Hepatocyte (in vitro differentiated cells): Measurements from ENCODE around the gene BAG3. TPM values are rescaled to one million over a fixed set of nuclear protein-coding genes. Genes with fewer than 3 reads are reported as not detected.
"Not testable (repeated sequence)": the region's sequence is repeated elsewhere in the genome, so short reads cannot be mapped to it uniquely, and the experiment has no call there.

Experiments used
- DNase-seq: peaks from one replicate; pipeline ENCODE4 v3.0.0-alpha.2; 2016; ENCODE audit warnings: low spot score
- H2AFZ ChIP-seq: fragments of 200-600 bp; sonication (generic); 2 replicates; pipeline ENCODE4 v1.6.0; 2016; ENCODE audit warnings: antibody characterized with exemption, mild to moderate bottlenecking
- H3K27ac ChIP-seq: fragments of 200-600 bp; sonication (generic); 2 replicates; pipeline ENCODE4 v1.5.1; 2016; ENCODE audit warnings: mild to moderate bottlenecking
- H3K27me3 ChIP-seq: fragments of 200-600 bp; sonication (generic); 2 replicates; pipeline ENCODE4 v1.6.1; 2016
- H3K36me3 ChIP-seq: fragments of 200-600 bp; sonication (generic); replicated peaks from 2 replicates; pipeline ENCODE4 v1.5.1; 2016; ENCODE audit warnings: low read depth; ENCODE audit not compliant: insufficient read depth
- H3K4me1 ChIP-seq: fragments of 200-600 bp; sonication (generic); 2 replicates; pipeline ENCODE4 v1.5.1; 2016; ENCODE audit warnings: mild to moderate bottlenecking, moderate library complexity; ENCODE audit not compliant: insufficient read depth
- H3K4me2 ChIP-seq: fragments of 200-600 bp; sonication (generic); 2 replicates; pipeline ENCODE4 v1.6.0; 2016
- H3K4me3 ChIP-seq: fragments of 200-600 bp; sonication (generic); 2 replicates; pipeline ENCODE4 v1.5.1; 2016; ENCODE audit warnings: mild to moderate bottlenecking
- H3K79me2 ChIP-seq: fragments of 200-600 bp; sonication (generic); 2 replicates; pipeline ENCODE4 v1.6.0; 2017; ENCODE audit warnings: mild to moderate bottlenecking
- H3K9me2 ChIP-seq: fragments of 200-600 bp; sonication (generic); replicated peaks from 2 replicates; pipeline ENCODE4 v1.6.0; 2017; ENCODE audit warnings: mild to moderate bottlenecking; ENCODE audit not compliant: insufficient read depth
- H3K9me3 ChIP-seq: fragments of 200-600 bp; sonication (generic); 2 replicates; pipeline ENCODE4 v1.5.1; 2016; ENCODE audit warnings: low read depth, mild to moderate bottlenecking
- H4K20me1 ChIP-seq: fragments of 200-600 bp; sonication (generic); 2 replicates; pipeline ENCODE4 v1.6.0; 2016; ENCODE audit warnings: mild to moderate bottlenecking; ENCODE audit not compliant: insufficient read depth, poor library complexity, severe bottlenecking
- EZH2 ChIP-seq: fragments of 200-600 bp; sonication (generic); IDR thresholded peaks from 2 replicates; pipeline ENCODE4 v1.6.1; 2016; ENCODE audit warnings: antibody characterized with exemption, mild to moderate bottlenecking, borderline replicate concordance
- EZH2phosphoT487 ChIP-seq: fragments of 200-600 bp; sonication (generic); IDR thresholded peaks from one replicate; pipeline ENCODE4 v1.6.1; 2018; ENCODE audit warnings: antibody characterized with exemption, mild to moderate bottlenecking, low read depth, moderate library complexity; ENCODE audit not compliant: unreplicated experiment, severe bottlenecking
- WGBS: methylation state at CpG from one replicate; pipeline ENCODE4 v1.1.6; 2016; ENCODE audit warnings: low lambda C conversion rate; ENCODE audit errors: missing lambda C conversion rate; 5-methylcytosine and 5-hydroxymethylcytosine counted together
- polyA plus RNA-seq: library from polyadenylated mRNA; unstranded; fragments of >200 nt; fragmentation: Nextera tagmentation; extraction: Ambion mirVana; gene quantifications from 2 replicates; pipeline ENCODE4 v1.2.1, GENCODE V29; 2016
- total RNA-seq: library from RNA; depleted of rRNA; stranded (reverse); fragments of >200 nt; gene quantifications from 2 replicates; pipeline ENCODE4 v1.2.3, GENCODE V29; 2014
- TF ChIP-seq, protein P1 (sequence below): fragments of 200-600 bp; sonication (generic); IDR thresholded peaks from 2 replicates; pipeline ENCODE4 v1.5.1; 2016; ENCODE audit warnings: antibody characterized with exemption, mild to moderate bottlenecking; ENCODE audit not compliant: poor library complexity

Gene BAG3
- total and polyA plus RNA-seq, 2 experiments from 2014 or later = 18.2 to 67.1 TPM

DNA sequence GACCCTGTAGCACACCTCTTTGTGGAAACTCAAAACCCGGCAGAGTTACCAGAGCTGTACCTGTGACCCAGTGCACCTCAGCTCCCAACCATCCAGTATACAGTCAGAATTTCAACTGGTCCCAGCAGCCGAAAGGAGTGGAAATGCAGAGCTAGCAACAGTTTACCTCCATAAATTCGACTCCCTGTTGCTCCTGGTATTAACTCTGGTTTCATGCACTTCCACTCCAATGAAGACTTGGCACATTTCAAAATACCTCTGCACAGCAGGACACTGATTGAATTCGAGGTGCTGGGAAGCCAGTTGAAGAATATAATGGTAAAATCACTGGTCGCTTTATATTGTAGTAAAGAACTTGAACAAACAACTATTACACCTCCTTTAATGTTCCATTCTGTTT is 36.5 kb upstream of the BAG3 start:
- H2AFZ ChIP-seq = no peak overlapping the region
- no peaks in the 10 kb centered on the region for H3K9me3 ChIP-seq
- no peaks in the 10 kb centered on the region for H3K4me1 ChIP-seq
- H3K36me3 ChIP-seq = no peaks in the 10 kb centered on the region
- no peak for DNase-seq
- 90% methylated on average over 5 of the region's 5 CpGs for WGBS
- TF ChIP-seq EZH2phosphoT487 (no peak), EZH2 (no peak)
- TF ChIP-seq, protein P1, sequence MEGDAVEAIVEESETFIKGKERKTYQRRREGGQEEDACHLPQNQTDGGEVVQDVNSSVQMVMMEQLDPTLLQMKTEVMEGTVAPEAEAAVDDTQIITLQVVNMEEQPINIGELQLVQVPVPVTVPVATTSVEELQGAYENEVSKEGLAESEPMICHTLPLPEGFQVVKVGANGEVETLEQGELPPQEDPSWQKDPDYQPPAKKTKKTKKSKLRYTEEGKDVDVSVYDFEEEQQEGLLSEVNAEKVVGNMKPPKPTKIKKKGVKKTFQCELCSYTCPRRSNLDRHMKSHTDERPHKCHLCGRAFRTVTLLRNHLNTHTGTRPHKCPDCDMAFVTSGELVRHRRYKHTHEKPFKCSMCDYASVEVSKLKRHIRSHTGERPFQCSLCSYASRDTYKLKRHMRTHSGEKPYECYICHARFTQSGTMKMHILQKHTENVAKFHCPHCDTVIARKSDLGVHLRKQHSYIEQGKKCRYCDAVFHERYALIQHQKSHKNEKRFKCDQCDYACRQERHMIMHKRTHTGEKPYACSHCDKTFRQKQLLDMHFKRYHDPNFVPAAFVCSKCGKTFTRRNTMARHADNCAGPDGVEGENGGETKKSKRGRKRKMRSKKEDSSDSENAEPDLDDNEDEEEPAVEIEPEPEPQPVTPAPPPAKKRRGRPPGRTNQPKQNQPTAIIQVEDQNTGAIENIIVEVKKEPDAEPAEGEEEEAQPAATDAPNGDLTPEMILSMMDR = no peak
- H3K27ac ChIP-seq = no peak overlapping the region
- H3K4me3 ChIP-seq = no peak overlapping the region
- no peaks in the 10 kb centered on the region for H3K9me2 ChIP-seq
- no peak overlapping the region for H3K4me2 ChIP-seq
- no peaks in the 10 kb centered on the region for H3K79me2 ChIP-seq
- no peaks in the 10 kb centered on the region for H3K27me3 ChIP-seq
- H4K20me1 ChIP-seq = no peaks in the 10 kb centered on the region

DNA sequence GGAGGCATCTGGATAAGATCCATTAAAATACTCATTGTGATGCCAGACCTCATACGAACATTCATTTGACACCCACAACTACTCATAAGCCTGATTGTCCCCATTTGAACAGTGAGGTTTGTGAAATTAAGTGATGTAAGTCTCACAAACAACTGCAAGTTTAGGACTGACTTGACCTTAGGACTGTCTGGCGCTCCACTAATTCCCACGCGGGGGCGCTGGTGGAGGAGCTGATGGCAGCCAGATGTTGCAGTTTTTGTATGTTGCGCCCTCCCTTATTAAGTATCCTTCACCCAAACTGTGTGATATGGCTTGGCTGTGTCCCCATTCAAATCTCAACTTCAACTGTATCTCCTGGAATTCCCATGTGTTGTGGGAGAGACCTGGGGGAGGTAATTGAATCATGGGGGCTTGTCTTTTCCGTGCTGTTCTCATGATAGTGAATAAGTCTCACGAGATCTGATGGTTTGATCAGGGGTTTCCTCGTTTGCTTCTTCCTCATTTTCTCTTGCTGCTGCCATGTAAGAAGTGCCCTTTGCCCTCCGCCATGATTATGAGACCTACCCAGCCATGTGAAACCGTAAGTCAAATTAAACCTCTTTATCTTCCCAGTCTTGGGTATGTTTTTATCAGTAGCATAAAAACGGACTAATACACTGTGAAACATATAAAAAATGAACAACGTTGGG is 34.2 kb upstream of the BAG3 start:
- H3K4me1 ChIP-seq = no peaks in the 10 kb centered on the region
- WGBS = 77% methylated on average over 13 of the region's 13 CpGs

DNA sequence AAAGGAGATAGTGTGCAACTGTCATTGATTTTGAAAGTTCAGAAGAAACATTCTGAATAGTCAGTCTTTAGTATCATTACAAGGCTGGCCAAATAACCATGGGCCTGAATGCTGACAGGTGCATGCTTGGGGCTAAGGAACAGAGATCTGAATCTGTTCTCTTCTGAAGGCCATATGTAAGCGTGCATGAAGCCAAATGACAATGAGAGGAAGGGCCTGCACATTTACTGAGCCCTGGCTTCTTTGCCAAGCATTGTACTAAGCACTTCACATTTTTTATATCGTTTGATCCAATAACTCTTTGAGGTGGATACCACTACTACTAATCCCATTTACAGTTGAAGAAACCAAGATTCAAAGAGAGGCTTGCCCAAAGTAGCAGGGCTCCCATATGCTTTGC is 32.0 kb upstream of the BAG3 start:
- WGBS = 91% methylated on average over 2 of the region's 2 CpGs
- H3K4me2 ChIP-seq = no peak overlapping the region
- DNase-seq = no peak

More for the DNA sequence above, 34.2 kb upstream of the BAG3 start:
- Histone ChIP-seq H3K9me2 (no peaks in the 10 kb centered on the region), H3K4me3 (no peak overlapping the region), H3K4me2 (no peak overlapping the region), H3K36me3 (no peaks in the 10 kb centered on the region), H3K79me2 (no peaks in the 10 kb centered on the region), H2AFZ (no peak overlapping the region), H3K27me3 (no peaks in the 10 kb centered on the region), H3K27ac (no peak overlapping the region), H3K9me3 (no peaks in the 10 kb centered on the region), H4K20me1 (no peaks in the 10 kb centered on the region)
- TF ChIP-seq EZH2phosphoT487 (no peak), EZH2 (no peak)
- TF ChIP-seq, protein P1 = no peak
- no peak for DNase-seq

DNA sequence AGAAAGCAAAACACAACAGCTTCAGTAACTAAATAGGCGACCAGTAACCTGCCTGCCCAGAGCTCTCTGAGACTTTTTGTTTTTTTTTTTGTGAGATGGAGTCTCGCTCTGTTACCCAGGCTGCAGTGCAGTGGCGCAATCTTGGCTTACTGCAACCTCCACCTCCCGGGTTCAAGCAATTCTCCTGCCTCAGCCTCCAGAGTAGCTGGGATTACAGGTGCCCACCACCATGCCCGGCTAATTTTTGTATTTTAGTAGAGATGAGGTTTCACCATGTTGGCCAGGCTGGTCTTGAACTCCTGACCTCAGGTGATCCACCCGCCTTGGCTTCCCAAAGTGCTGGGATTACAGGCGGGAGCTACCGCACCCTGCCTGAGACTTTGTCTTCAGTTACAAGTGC is 31.4 kb upstream of the BAG3 start:
- H3K9me2 ChIP-seq, H3K36me3 ChIP-seq, H3K27ac ChIP-seq, DNase-seq, H2AFZ ChIP-seq, H3K9me3 ChIP-seq, H3K4me1 ChIP-seq, H4K20me1 ChIP-seq, H3K27me3 ChIP-seq, H3K4me2 ChIP-seq, H3K79me2 ChIP-seq, H3K4me3 ChIP-seq: not testable (repeated sequence)
- WGBS = 90% methylated on average over 8 of the region's 8 CpGs

More for the DNA sequence above, 32.0 kb upstream of the BAG3 start:
- TF ChIP-seq, protein P1 = no peak
- no peak for TF ChIP-seq EZH2
- no peak for TF ChIP-seq EZH2phosphoT487
- no peaks in the 10 kb centered on the region for H3K27me3 ChIP-seq
- no peaks in the 10 kb centered on the region for H3K36me3 ChIP-seq
- no peaks in the 10 kb centered on the region for H4K20me1 ChIP-seq
- no peaks in the 10 kb centered on the region for H3K4me1 ChIP-seq
- H2AFZ ChIP-seq = no peak overlapping the region
- no peaks in the 10 kb centered on the region for H3K79me2 ChIP-seq
- no peak overlapping the region for H3K4me3 ChIP-seq
- H3K9me2 ChIP-seq = no peaks in the 10 kb centered on the region
- no peaks in the 10 kb centered on the region for H3K9me3 ChIP-seq
- H3K27ac ChIP-seq = no peak overlapping the region
